K562 (cell line): ENCODE data around the gene REG4. TPM values are rescaled to one million over a fixed set of nuclear protein-coding genes. Genes with fewer than 3 reads are reported as not detected.

Experiments used
- ATAC-seq: fragments of 200-7000 bp; cut with Tn5 transposase; 3 replicates; pipeline ENCODE4 v1.9.1; 2020; ENCODE audit warnings: moderate library complexity
- BruUV-seq: library from RNA; stranded (reverse); fragments of 400-500 nt; replicated peaks from 2 replicates; lab custom pipeline; 2021; lab: Mats Ljungman, UMichigan
- CTCF ChIA-PET: fragments of 300-600 bp; formaldehyde crosslinking; extraction: SDS; loops from one replicate; lab custom pipeline; 2021; ENCODE audit warnings: low intra/inter-chr PET ratio; lab: Yijun Ruan, JAX
- POLR2A ChIA-PET: fragments of 300-600, 350-650 bp; sonication (Branson Sonifier 250); formaldehyde crosslinking; extraction: SDS; loops from one replicate; lab custom pipeline; 2021; ENCODE audit warnings: antibody characterized with exemption, inconsistent platforms; lab: Yijun Ruan, JAX
- DNase-seq, 4 experiments: peaks; one replicate each; pipeline versions ENCODE4 v3.0.0 to v3.0.0-alpha.2; 2011 to 2018; ENCODE audit warnings: low spot score in 3 of 4, mixed read lengths in 3 of 4; ENCODE audit errors: extremely low read depth in 1 of 4
- FAIRE-seq: peaks from 2 replicates; lab custom pipeline; 2011; peaks lifted over from hg19 to GRCh38; lab: Jason Lieb, UNC
- H2AFZ ChIP-seq: 2 replicates; pipeline ENCODE4 v1.6.0; 2011; ENCODE audit warnings: low read depth, low read length, control low read depth, inconsistent platforms
- H3K27ac ChIP-seq: fragments of 200-600 bp; 3 replicates; pipeline ENCODE4 v1.8.0; 2011; ENCODE audit warnings: low read depth, mild to moderate bottlenecking, control low read depth, inconsistent platforms, low read length, moderate library complexity, mixed read lengths; ENCODE audit errors: extremely low read depth
- H3K27me3 ChIP-seq, 2 experiments: fragments of 300-600 bp in 1 of 2; 2 replicates in 1 of 2; 3 replicates in 1 of 2; pipeline versions ENCODE4 v1.6.0 to v1.8.0; 2011; ENCODE audit warnings: inconsistent platforms in 2 of 2, low read length in 2 of 2, mild to moderate bottlenecking in 1 of 2, mixed read lengths in 1 of 2, moderate library complexity in 1 of 2; ENCODE audit not compliant: control insufficient read depth in 2 of 2, insufficient read depth in 2 of 2
- H3K36me3 ChIP-seq: fragments of 300-600 bp; 3 replicates; pipeline ENCODE4 v1.8.0; 2011; ENCODE audit warnings: mild to moderate bottlenecking, low read length, inconsistent platforms; ENCODE audit not compliant: control insufficient read depth, insufficient read depth
- H3K4me1 ChIP-seq, 2 experiments: fragments of 200-600 bp in 1 of 2; replicated peaks in 1 of 2; 2 replicates in 1 of 2; 3 replicates in 1 of 2; pipeline versions ENCODE4 v1.5.1 to v1.8.0; 2011; ENCODE audit warnings: inconsistent platforms in 2 of 2, low read length in 2 of 2, mild to moderate bottlenecking in 1 of 2, mixed read lengths in 1 of 2, moderate library complexity in 1 of 2; ENCODE audit not compliant: control insufficient read depth in 2 of 2, insufficient read depth in 2 of 2
- H3K4me2 ChIP-seq: 2 replicates; pipeline ENCODE4 v1.6.1; 2011; ENCODE audit warnings: low read length, control low read depth, inconsistent platforms, mixed read lengths; ENCODE audit not compliant: insufficient read depth
- H3K4me3 ChIP-seq: fragments of 200-600 bp; sonication (generic), shearing (Covaris generic); 2 replicates; pipeline ENCODE4 v1.5.1; 2016; ENCODE audit warnings: control low read depth, inconsistent platforms
- H3K79me2 ChIP-seq: fragments of 200-600 bp; 3 replicates; pipeline ENCODE4 v1.8.0; 2011; ENCODE audit warnings: low read length, inconsistent platforms; ENCODE audit not compliant: control insufficient read depth, insufficient read depth
- H3K9ac ChIP-seq, 2 experiments: 2 replicates each; pipeline versions ENCODE4 v1.6.0 to v1.6.1; 2011; ENCODE audit warnings: low read depth in 2 of 2, low read length in 2 of 2, control low read depth in 1 of 2, inconsistent platforms in 1 of 2, mild to moderate bottlenecking in 1 of 2, mixed read lengths in 1 of 2; ENCODE audit not compliant: insufficient read depth in 1 of 2
- H3K9me1 ChIP-seq: one replicate; pipeline ENCODE4 v1.6.0; 2011; ENCODE audit warnings: inconsistent platforms, mild to moderate bottlenecking, low read length, moderate library complexity; ENCODE audit not compliant: control insufficient read depth, insufficient read depth
- H3K9me3 ChIP-seq: replicated peaks from 2 replicates; pipeline ENCODE4 v1.5.1; 2011; ENCODE audit warnings: low read depth, low read length, inconsistent platforms; ENCODE audit not compliant: control insufficient read depth, insufficient read depth
- H4K20me1 ChIP-seq: replicated peaks from 2 replicates; pipeline ENCODE4 v1.6.1; 2011; ENCODE audit warnings: low read length, inconsistent platforms, mixed read lengths; ENCODE audit not compliant: control insufficient read depth, insufficient read depth
- RCOR1 ChIP-seq, 2 experiments: IDR thresholded peaks; 2 replicates each; pipeline ENCODE4 v1.6.1; 2012; ENCODE audit warnings: low read depth in 2 of 2, low read length in 2 of 2, borderline replicate concordance in 1 of 2, improper control_type of control experiment in 1 of 2
- SAFB2 ChIP-seq: fragments of 200-400 bp; formaldehyde crosslinking; IDR thresholded peaks from 2 replicates; pipeline ENCODE4 v1.6.1; 2018; ENCODE audit warnings: borderline replicate concordance, low read length, low read depth, moderate library complexity; ENCODE audit not compliant: severe bottlenecking
- SIRT6 ChIP-seq: IDR thresholded peaks from one replicate; pipeline ENCODE4 v1.6.1; 2012; ENCODE audit warnings: low read depth, mild to moderate bottlenecking, control low read depth, inconsistent platforms, low read length, moderate library complexity
- TCF15 ChIP-seq: fragments of 250-450 bp; sonication (Bioruptor Pico); IDR thresholded peaks from 2 replicates; pipeline ENCODE4 v1.8.0; 2022; ENCODE audit warnings: moderate library complexity, mild to moderate bottlenecking, inconsistent platforms
- ZNF263 ChIP-seq: sonication (generic); formaldehyde crosslinking; IDR thresholded peaks from 2 replicates; pipeline ENCODE4 v1.8.0; 2022; ENCODE audit warnings: mild to moderate bottlenecking, missing genetic modification reagents, borderline replicate concordance
- WGBS: fragments of 100-300 bp; shearing (Covaris generic); methylation state at CpG from one replicate; pipeline ENCODE4 v1.1.6; 2016; ENCODE audit warnings: low coverage, mixed read lengths; ENCODE audit not compliant: insufficient coverage; ENCODE audit errors: missing lambda C conversion rate; 5-methylcytosine and 5-hydroxymethylcytosine counted together
- in situ Hi-C: fragments of 300-500 bp; cut with MboI; formaldehyde crosslinking; loops from 4 replicates; pipeline ENCODE4 v1.15.0; 2018; ENCODE audit warnings: inconsistent platforms, mixed read lengths
- intact Hi-C: fragments of 100-400 bp; cut with micrococcal nuclease; formaldehyde crosslinking; loops from 2 replicates; pipeline ENCODE4 v1.14.2; 2022
- polyA plus RNA-seq, 8 experiments: library from polyadenylated mRNA; depleted of rRNA in 4 of 8; stranded (reverse) in 5 of 8; unstranded in 3 of 8; fragments of >200 nt; fragmentation: Nextera tagmentation in 2 of 8; fragmentation: Illumina TruSeq in 1 of 8; extraction: Ambion mirVana in 2 of 8; extraction: Trizol in 1 of 8; gene quantifications; 2 replicates each; pipeline versions ENCODE4 v1.2.1 to v1.2.3, GENCODE V29; 2011 to 2014; ENCODE audit warnings: inconsistent platforms in 1 of 8, missing spikeins in 1 of 8
- total RNA-seq, 7 experiments: library from RNA; depleted of rRNA in 6 of 7; stranded (reverse); fragments of >200 nt in 6 of 7; fragmentation: Illumina TruSeq in 2 of 7; extraction: Trizol in 2 of 7; gene quantifications; 2 replicates each; pipeline versions ENCODE4 v1.2.1 to v1.2.3, GENCODE V29; 2011 to 2021; ENCODE audit warnings: low replicate concordance in 1 of 7

The REG4 gene
- total and polyA plus RNA-seq, 9 of the 15 experiments (the other 6 are each of a cell fraction or from before 2014, with no cell fraction given) = not detected

GRCh38 chr1:119747451-119747850 is 63.8 kb downstream of the REG4 start:
- DNase-seq (no peak), FAIRE-seq (no peak)
- Histone ChIP-seq H4K20me1 (peaks cover 12% of the 10 kb centered on the region), H3K36me3 (no peaks in the 10 kb centered on the region; the same call in 2 of the 3 replicates), H3K27me3 (peaks cover 32% of the 10 kb centered on the region in 2 experiments; a peak in 4 of 5 replicates), H3K79me2 (no peaks in the 10 kb centered on the region), H3K9me1 (no peaks in the 10 kb centered on the region), H3K4me2 (no peak overlapping the region)
- POLR2A ChIA-PET = interaction anchor here (1.6 to 1.9 kb wide), 2 partner anchors 11 to 36 kb away, joined by 8 to 11 read pairs; partner anchors contain the start of gene PHGDH
- CTCF ChIA-PET = no interaction called here
- TF ChIP-seq SIRT6 (no peak), SAFB2 (no peak), RCOR1 (IDR thresholded peaks at IDR 0.05; ENCODE audit: borderline replicate concordance in 1 of 2, low read depth in 2 of 2, low read length in 2 of 2) (no peak)
- TF ChIP-seq, all 486 proteins: peak for 0
- no peak overlapping the region for H3K4me3 ChIP-seq
- H3K4me1 ChIP-seq = no peaks in the 10 kb centered on the region; a peak in 1 of 5 replicates
- in situ Hi-C loops (no loop called here), intact Hi-C loops (loop anchor here (5.0 to 10.0 kb wide), 2 partner anchors 50 to 133 kb away; no protein-coding TSS in a partner anchor)
- no peak overlapping the region for H2AFZ ChIP-seq
- H3K27ac ChIP-seq = no peak overlapping the region
- ATAC-seq = no peak
- H3K9ac ChIP-seq = no peak overlapping the region
- WGBS = 4% methylated on average over 2 of the region's 3 CpGs
- H3K9me3 ChIP-seq = no peaks in the 10 kb centered on the region
- BruUV-seq = no TSS peak

- in situ Hi-C loops = no loop called here
- H3K27me3 ChIP-seq = peaks cover 21 to 26% of the 10 kb centered on the region in 2 experiments; a peak in 4 of 5 replicates
- intact Hi-C loops = loop anchor here (5.0 to 10.0 kb wide), 2 partner anchors 52 to 130 kb away; no protein-coding TSS in a partner anchor
- ATAC-seq (no peak), FAIRE-seq (no peak), DNase-seq (no peak)
- POLR2A ChIA-PET = interaction anchor here (1.2 kb wide), 1 partner anchor 17 kb away, joined by 3 read pairs; no protein-coding TSS in a partner anchor
- no peaks in the 10 kb centered on the region for H3K9me1 ChIP-seq
- H2AFZ ChIP-seq = no peak overlapping the region
- no peaks in the 10 kb centered on the region; the same call in 2 of the 3 replicates for H3K36me3 ChIP-seq
- H3K4me1 ChIP-seq = no peaks in the 10 kb centered on the region; a peak in 1 of 5 replicates
- H3K4me3 ChIP-seq = no peak overlapping the region
- no TSS peak for BruUV-seq
- no peak for TF ChIP-seq ZNF263 (CRISPR knock-in tag)
- no peak for TF ChIP-seq TCF15 (CRISPR knock-in tag)
- no peaks in the 10 kb centered on the region for H3K79me2 ChIP-seq
- no peak overlapping the region for H3K4me2 ChIP-seq
- no peaks in the 10 kb centered on the region for H3K9me3 ChIP-seq
- no peak overlapping the region for H3K27ac ChIP-seq
- H4K20me1 ChIP-seq = peaks cover 14% of the 10 kb centered on the region
- 40% methylated on average over 1 of the region's 1 CpG for WGBS
- H3K9ac ChIP-seq = no peak overlapping the region
- CTCF ChIA-PET = interaction anchor here (1.3 kb wide), 1 partner anchor 64 kb away, joined by 3 read pairs; no protein-coding TSS in a partner anchor
These were observed 66.2 kb downstream of the REG4 start for GRCh38 chr1:119745034-119745433.
